HepG2 (cell line): Measurements from ENCODE around the gene FGD4. TPM values are rescaled to one million over a fixed set of nuclear protein-coding genes. Genes with fewer than 3 reads are reported as not detected.

ENCODE experiments used
- ATM ChIP-seq: fragments of 450-650 bp; IDR thresholded peaks from 2 replicates; pipeline ENCODE4 v1.7.1; 2017; ENCODE audit warnings: mild to moderate bottlenecking, borderline replicate concordance
- FOXC1 ChIP-seq: sonication (generic); formaldehyde crosslinking; IDR thresholded peaks from 2 replicates; pipeline ENCODE4 v1.8.0; 2022; ENCODE audit warnings: mild to moderate bottlenecking, missing genetic modification reagents, borderline replicate concordance
- KDM6A ChIP-seq: IDR thresholded peaks from 2 replicates; pipeline ENCODE4 v1.6.1; 2016; ENCODE audit warnings: low read depth
- MBD4 ChIP-seq: IDR thresholded peaks from 2 replicates; pipeline ENCODE4 v1.6.1; 2012; ENCODE audit warnings: low read length, inconsistent platforms, borderline replicate concordance
- MIER3 ChIP-seq: IDR thresholded peaks from 2 replicates; pipeline ENCODE4 v1.6.1; 2016; ENCODE audit warnings: missing compliant biosample characterization, borderline replicate concordance
- NR2F6 ChIP-seq, 2 experiments: IDR thresholded peaks; 2 replicates each; pipeline ENCODE4 v1.6.1; 2016; ENCODE audit warnings: antibody characterized with exemption in 1 of 2, mild to moderate bottlenecking in 1 of 2
- SIN3B ChIP-seq: fragments of 150-350 bp; IDR thresholded peaks from 2 replicates; pipeline ENCODE4 v1.6.1; 2014; ENCODE audit warnings: low read length
- ZNF136 ChIP-seq: sonication (generic); formaldehyde crosslinking; IDR thresholded peaks from 2 replicates; pipeline ENCODE4 v1.8.1; 2022; ENCODE audit warnings: low read depth, mild to moderate bottlenecking, moderate library complexity, missing genetic modification reagents
- ZNF678 ChIP-seq: sonication (generic); formaldehyde crosslinking; IDR thresholded peaks from 2 replicates; pipeline ENCODE4 v1.4.0; 2020; ENCODE audit warnings: mild to moderate bottlenecking, missing genetic modification reagents
- ZSCAN20 ChIP-seq: sonication (generic); formaldehyde crosslinking; IDR thresholded peaks from 2 replicates; pipeline ENCODE4 v1.4.0; 2020; ENCODE audit warnings: missing genetic modification reagents, mild to moderate bottlenecking, borderline replicate concordance
- ZSCAN9 ChIP-seq: IDR thresholded peaks from 2 replicates; pipeline ENCODE4 v1.6.1; 2016; ENCODE audit warnings: borderline replicate concordance
- polyA plus RNA-seq, 8 experiments: library from polyadenylated mRNA; depleted of rRNA in 3 of 8; stranded (reverse) in 7 of 8; unstranded in 1 of 8; fragments of >200 nt; fragmentation: Illumina TruSeq in 4 of 8; extraction: Trizol in 4 of 8; gene quantifications; 2 replicates each; pipeline versions ENCODE4 v1.2.1 to v1.2.3, GENCODE V29; 2011 to 2016; ENCODE audit warnings: low read depth in 4 of 8, missing spikeins in 1 of 8, mixed read lengths in 1 of 8; ENCODE audit not compliant: insufficient read depth in 1 of 8
- total RNA-seq, 5 experiments: library from RNA; depleted of rRNA; stranded (reverse); fragments of >200 nt; fragmentation: Illumina TruSeq; extraction: Trizol; gene quantifications; 2 replicates each; pipeline ENCODE4 v1.2.3, GENCODE V29; 2016; ENCODE audit warnings: low read depth in 1 of 5
- TF ChIP-seq, protein P1 (sequence below): sonication (generic); formaldehyde crosslinking; IDR thresholded peaks from 2 replicates; pipeline ENCODE4 v1.5.0; 2020; ENCODE audit warnings: mild to moderate bottlenecking, missing genetic modification reagents, borderline replicate concordance
- TF ChIP-seq, protein P2 (sequence below): sonication (generic); formaldehyde crosslinking; IDR thresholded peaks from 2 replicates; pipeline ENCODE4 v1.4.0; 2020; ENCODE audit warnings: mild to moderate bottlenecking, missing genetic modification reagents, borderline replicate concordance
- TF ChIP-seq, protein P3 (sequence below): sonication (generic); formaldehyde crosslinking; IDR thresholded peaks from 2 replicates; pipeline ENCODE4 v1.4.0; 2020; ENCODE audit warnings: missing genetic modification reagents
- TF ChIP-seq, protein P4 (sequence below): IDR thresholded peaks from 2 replicates; pipeline ENCODE4 v1.6.1; 2016; ENCODE audit warnings: low read depth
- TF ChIP-seq, protein P5 (sequence below): sonication (generic); formaldehyde crosslinking; IDR thresholded peaks from 2 replicates; pipeline ENCODE4 v1.4.0; 2020; ENCODE audit warnings: missing genetic modification reagents, mild to moderate bottlenecking, borderline replicate concordance

FGD4 gene
- total and polyA plus RNA-seq, 2 of the 13 experiments (the other 11 are each of a cell fraction or from before 2014, with no cell fraction given): 4.6 to 6.6 TPM

- TF ChIP-seq NR2F6 (IDR thresholded peaks at IDR 0.05): no peak
- TF ChIP-seq NR2F6 (CRISPR knock-in tag; IDR thresholded peaks at IDR 0.05): peak; percentile 32; the same call in 1 of the 2 replicates
- TF ChIP-seq ZSCAN9: no peak
- no peak for TF ChIP-seq ZSCAN20 (CRISPR knock-in tag)
- peak; percentile 85; the same call in 1 of the 2 replicates for TF ChIP-seq ZNF678 (CRISPR knock-in tag)
- TF ChIP-seq FOXC1 (CRISPR knock-in tag): peak; percentile 74; the same call in 1 of the 2 replicates
- TF ChIP-seq MIER3 (CRISPR knock-in tag): no peak
- no peak for TF ChIP-seq KDM6A (CRISPR knock-in tag)
- TF ChIP-seq, protein P1, sequence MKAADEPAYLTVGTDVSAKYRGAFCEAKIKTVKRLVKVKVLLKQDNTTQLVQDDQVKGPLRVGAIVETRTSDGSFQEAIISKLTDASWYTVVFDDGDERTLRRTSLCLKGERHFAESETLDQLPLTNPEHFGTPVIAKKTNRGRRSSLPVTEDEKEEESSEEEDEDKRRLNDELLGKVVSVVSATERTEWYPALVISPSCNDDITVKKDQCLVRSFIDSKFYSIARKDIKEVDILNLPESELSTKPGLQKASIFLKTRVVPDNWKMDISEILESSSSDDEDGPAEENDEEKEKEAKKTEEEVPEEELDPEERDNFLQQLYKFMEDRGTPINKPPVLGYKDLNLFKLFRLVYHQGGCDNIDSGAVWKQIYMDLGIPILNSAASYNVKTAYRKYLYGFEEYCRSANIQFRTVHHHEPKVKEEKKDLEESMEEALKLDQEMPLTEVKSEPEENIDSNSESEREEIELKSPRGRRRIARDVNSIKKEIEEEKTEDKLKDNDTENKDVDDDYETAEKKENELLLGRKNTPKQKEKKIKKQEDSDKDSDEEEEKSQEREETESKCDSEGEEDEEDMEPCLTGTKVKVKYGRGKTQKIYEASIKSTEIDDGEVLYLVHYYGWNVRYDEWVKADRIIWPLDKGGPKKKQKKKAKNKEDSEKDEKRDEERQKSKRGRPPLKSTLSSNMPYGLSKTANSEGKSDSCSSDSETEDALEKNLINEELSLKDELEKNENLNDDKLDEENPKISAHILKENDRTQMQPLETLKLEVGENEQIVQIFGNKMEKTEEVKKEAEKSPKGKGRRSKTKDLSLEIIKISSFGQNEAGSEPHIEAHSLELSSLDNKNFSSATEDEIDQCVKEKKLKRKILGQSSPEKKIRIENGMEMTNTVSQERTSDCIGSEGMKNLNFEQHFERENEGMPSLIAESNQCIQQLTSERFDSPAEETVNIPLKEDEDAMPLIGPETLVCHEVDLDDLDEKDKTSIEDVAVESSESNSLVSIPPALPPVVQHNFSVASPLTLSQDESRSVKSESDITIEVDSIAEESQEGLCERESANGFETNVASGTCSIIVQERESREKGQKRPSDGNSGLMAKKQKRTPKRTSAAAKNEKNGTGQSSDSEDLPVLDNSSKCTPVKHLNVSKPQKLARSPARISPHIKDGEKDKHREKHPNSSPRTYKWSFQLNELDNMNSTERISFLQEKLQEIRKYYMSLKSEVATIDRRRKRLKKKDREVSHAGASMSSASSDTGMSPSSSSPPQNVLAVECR (CRISPR knock-in tag): peak; percentile 81
- no peak for TF ChIP-seq ZNF136 (CRISPR knock-in tag)
- no peak for TF ChIP-seq MBD4
- TF ChIP-seq SIN3B: no peak
- TF ChIP-seq, protein P2, sequence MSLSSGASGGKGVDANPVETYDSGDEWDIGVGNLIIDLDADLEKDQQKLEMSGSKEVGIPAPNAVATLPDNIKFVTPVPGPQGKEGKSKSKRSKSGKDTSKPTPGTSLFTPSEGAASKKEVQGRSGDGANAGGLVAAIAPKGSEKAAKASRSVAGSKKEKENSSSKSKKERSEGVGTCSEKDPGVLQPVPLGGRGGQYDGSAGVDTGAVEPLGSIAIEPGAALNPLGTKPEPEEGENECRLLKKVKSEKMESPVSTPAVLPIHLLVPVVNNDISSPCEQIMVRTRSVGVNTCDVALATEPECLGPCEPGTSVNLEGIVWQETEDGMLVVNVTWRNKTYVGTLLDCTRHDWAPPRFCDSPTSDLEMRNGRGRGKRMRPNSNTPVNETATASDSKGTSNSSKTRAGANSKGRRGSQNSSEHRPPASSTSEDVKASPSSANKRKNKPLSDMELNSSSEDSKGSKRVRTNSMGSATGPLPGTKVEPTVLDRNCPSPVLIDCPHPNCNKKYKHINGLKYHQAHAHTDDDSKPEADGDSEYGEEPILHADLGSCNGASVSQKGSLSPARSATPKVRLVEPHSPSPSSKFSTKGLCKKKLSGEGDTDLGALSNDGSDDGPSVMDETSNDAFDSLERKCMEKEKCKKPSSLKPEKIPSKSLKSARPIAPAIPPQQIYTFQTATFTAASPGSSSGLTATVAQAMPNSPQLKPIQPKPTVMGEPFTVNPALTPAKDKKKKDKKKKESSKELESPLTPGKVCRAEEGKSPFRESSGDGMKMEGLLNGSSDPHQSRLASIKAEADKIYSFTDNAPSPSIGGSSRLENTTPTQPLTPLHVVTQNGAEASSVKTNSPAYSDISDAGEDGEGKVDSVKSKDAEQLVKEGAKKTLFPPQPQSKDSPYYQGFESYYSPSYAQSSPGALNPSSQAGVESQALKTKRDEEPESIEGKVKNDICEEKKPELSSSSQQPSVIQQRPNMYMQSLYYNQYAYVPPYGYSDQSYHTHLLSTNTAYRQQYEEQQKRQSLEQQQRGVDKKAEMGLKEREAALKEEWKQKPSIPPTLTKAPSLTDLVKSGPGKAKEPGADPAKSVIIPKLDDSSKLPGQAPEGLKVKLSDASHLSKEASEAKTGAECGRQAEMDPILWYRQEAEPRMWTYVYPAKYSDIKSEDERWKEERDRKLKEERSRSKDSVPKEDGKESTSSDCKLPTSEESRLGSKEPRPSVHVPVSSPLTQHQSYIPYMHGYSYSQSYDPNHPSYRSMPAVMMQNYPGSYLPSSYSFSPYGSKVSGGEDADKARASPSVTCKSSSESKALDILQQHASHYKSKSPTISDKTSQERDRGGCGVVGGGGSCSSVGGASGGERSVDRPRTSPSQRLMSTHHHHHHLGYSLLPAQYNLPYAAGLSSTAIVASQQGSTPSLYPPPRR (CRISPR knock-in tag): no peak
- no peak for TF ChIP-seq ATM
- TF ChIP-seq, protein P3, sequence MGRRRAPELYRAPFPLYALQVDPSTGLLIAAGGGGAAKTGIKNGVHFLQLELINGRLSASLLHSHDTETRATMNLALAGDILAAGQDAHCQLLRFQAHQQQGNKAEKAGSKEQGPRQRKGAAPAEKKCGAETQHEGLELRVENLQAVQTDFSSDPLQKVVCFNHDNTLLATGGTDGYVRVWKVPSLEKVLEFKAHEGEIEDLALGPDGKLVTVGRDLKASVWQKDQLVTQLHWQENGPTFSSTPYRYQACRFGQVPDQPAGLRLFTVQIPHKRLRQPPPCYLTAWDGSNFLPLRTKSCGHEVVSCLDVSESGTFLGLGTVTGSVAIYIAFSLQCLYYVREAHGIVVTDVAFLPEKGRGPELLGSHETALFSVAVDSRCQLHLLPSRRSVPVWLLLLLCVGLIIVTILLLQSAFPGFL (CRISPR knock-in tag): no peak
- TF ChIP-seq, protein P4, sequence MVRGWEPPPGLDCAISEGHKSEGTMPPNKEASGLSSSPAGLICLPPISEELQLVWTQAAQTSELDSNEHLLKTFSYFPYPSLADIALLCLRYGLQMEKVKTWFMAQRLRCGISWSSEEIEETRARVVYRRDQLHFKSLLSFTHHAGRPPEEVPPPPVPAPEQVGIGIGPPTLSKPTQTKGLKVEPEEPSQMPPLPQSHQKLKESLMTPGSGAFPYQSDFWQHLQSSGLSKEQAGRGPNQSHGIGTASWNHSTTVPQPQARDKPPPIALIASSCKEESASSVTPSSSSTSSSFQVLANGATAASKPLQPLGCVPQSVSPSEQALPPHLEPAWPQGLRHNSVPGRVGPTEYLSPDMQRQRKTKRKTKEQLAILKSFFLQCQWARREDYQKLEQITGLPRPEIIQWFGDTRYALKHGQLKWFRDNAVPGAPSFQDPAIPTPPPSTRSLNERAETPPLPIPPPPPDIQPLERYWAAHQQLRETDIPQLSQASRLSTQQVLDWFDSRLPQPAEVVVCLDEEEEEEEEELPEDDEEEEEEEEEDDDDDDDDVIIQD (CRISPR knock-in tag): 0 out of 2 replicates have a peak, but pooled peaks have one; percentile 32
- TF ChIP-seq, protein P5, sequence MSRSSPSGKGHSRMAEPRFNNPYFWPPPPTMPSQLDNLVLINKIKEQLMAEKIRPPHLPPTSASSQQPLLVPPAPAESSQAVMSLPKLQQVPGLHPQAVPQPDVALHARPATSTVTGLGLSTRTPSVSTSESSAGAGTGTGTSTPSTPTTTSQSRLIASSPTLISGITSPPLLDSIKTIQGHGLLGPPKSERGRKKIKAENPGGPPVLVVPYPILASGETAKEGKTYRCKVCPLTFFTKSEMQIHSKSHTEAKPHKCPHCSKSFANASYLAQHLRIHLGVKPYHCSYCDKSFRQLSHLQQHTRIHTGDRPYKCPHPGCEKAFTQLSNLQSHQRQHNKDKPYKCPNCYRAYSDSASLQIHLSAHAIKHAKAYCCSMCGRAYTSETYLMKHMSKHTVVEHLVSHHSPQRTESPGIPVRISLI (CRISPR knock-in tag): peak; percentile 58; the same call in 1 of the 2 replicates
These were observed at the start of gene FGD4 (continued) for GRCh38 chr12:32399370-32400113.
